GM21447 (cell line): ENCODE results near the gene SLC6A6.

Source experiments
- ATAC-seq: cut with Tn5 transposase; IDR thresholded peaks from one replicate; pipeline ENCODE4 v1.9.1; 2021; ENCODE audit not compliant: unreplicated experiment

Gene SLC6A6

DNA sequence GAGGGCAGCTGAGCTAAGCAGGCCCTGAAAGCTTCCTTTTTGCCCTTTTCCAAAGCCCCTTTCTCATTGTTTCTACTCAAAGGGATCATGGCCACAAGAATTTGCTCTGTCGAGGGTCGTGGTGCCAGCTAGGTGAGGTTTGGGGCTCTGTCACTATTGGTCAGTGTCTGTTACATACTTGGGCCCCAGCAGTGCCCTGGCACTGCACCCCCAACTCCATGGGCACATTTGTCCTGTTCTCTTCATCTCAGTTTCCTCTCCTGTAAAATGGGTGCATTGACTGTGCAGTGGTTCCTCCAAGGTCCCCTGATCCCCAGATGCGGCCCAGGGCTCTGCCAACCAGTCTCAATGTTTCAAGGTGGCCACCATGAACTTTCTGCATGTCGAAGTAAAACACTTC, 62.1 kb downstream of the SLC6A6 start:
- ATAC-seq: no peak

DNA sequence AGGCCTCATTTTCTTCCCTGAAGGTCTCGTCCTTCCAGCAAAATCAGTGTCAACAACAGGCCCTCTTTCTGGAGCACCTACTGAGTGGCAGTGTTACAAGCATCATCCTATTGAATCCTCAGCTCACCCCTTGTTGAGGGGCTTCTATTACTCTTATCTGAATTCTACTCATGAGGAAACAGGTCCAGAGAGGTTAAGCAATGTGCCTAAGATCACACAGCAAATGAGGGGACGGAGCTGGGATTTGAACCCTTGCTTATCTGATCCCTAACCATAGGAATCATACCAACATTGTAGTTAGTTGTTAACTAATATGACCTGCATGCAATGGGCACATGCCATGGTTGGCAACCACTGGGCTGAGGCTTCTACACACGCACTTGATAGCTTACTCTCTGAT, 63.0 kb downstream of the SLC6A6 start:
- ATAC-seq: no peak

DNA sequence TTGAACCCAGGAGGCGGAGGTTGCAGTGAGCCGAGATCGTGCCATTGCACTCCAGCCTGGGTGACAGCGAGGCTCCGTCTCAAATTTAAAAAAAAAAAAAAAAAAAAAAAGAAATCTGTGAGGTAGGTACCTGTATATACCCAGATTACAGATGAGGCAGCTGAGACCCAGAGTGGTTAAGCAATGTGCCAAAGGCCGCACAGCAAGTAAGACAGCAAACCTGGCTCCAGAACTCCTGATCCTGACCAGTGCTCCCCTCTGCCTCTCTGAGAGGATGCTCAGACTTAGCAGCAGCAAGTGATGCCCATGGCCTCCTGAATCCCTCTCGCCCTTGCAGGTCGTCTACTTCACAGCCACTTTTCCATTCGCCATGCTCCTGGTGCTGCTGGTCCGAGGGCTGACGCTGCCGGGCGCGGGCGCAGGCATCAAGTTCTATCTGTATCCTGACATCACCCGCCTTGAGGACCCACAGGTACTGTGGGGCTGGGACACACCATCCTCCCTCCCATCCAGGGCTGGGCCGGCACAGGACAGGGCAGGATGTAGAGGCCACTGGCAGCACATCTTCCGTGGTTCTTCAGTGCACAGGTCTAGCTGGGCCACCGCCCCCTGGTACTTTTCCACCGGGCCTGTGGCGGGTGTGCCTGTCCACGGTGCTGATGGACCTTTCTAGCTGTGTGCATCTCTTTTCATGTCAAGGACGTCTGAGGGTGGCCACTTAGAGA, 63.9 kb downstream of the SLC6A6 start:
- ATAC-seq: no peak

DNA sequence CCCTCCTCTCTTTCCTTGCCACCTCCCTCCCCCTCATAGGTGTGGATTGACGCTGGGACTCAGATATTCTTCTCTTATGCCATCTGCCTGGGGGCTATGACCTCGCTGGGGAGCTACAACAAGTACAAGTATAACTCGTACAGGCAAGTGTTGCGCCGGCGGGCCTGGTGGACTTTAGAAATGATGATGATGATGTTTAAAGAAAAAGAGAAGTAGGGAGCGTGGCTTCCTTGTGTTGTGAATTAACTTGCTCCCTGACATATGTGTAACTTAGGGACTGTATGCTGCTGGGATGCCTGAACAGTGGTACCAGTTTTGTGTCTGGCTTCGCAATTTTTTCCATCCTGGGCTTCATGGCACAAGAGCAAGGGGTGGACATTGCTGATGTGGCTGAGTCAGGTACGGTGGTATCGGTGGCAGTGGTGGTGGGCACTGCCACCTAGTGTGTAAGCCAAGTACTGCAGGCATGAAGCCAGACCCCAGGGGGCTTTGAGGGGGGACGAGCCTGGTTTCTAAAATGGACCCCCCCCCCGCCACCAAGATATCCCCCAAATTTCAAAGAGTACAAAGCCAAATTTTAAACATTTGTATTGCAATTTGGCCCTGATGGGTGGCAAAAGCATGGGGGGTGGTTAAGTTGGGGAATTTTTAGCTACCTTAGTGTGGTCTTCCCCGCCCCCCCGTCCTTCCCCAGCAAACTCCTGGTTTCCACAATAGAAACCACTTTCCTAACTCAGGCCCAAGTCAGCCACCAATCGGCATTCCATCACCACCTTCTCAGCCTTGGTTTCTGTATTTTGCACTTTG, 65.6 kb downstream of the SLC6A6 start:
- ATAC-seq: no peak

DNA sequence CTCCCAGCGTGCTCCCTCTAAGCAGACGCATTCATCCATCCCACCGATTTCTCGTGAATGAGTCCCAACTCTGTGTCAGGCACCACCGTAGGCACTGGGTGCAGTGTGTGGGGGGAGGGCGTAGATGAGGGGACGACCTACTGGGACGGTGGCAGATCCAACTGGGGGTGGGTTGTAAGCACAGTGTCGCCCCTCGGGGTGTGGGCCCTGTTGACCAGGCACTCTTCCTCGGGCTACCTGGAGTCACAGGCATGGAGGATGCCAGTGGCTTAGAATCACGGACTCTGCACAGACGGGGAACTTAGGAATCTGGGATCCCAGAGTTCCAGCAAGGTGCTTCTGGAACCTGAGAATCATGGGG, 66.2 kb downstream of the SLC6A6 start:
- ATAC-seq: no peak

DNA sequence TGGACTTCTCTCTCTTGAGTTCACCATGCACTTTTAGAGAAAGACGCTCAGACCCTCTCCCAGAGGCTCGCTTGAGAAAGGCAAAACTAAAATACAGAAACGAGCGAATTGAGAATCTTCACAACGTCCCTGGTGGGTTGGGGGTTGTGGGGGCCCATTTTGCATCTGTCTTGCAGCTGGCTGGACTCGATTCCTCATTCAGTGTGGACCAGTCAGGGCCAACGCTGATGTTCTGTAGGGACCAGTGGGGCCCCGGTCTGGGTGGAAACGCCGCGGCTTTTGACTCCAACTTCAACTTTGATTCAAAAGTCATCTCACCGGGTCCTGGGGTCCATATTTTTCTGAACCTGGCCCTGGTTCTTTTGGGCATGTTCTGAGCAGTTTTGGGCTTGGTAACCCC, 68.1 kb downstream of the SLC6A6 start:
- ATAC-seq: no peak

DNA sequence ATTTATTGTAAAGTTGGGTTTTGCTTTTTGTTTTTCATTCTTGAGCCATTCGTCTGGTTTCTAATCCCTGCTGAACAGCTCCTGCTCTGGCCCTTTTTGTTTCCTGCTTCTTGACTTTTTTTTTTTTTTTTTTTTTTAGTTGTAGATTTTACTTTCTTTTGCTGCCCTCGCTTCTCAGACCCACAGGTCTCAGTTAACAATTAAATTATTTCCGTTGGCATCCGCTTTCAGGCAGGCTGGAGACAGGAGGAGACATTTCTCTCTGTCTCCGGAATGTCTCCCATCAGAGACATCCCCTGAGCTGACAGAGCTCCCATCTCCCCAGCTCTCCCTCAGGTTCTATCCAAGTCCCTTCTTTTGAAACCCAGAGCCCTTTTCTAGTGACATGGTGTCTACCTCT, 68.6 kb downstream of the SLC6A6 start:
- ATAC-seq: no peak

DNA sequence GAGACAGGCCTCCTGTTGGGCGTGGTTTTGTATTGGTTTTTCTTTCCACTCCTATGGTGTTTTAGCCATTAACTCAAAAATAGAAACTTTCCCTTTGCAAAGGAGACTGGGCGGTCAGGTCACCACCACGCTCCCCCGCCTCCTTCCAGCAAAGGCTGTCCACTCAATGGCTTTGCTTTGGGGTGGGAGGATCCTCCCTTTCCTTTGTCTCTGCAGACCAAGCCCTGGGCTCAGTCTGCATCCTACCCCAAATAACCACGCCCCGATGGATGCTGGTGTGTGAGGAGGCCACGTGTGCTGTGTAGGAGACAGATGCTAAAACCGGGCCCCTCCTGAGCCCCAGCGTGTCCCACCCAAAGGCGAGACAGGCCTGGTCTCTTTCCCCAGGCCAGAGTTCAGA, 69.3 kb downstream of the SLC6A6 start:
- ATAC-seq: no peak

DNA sequence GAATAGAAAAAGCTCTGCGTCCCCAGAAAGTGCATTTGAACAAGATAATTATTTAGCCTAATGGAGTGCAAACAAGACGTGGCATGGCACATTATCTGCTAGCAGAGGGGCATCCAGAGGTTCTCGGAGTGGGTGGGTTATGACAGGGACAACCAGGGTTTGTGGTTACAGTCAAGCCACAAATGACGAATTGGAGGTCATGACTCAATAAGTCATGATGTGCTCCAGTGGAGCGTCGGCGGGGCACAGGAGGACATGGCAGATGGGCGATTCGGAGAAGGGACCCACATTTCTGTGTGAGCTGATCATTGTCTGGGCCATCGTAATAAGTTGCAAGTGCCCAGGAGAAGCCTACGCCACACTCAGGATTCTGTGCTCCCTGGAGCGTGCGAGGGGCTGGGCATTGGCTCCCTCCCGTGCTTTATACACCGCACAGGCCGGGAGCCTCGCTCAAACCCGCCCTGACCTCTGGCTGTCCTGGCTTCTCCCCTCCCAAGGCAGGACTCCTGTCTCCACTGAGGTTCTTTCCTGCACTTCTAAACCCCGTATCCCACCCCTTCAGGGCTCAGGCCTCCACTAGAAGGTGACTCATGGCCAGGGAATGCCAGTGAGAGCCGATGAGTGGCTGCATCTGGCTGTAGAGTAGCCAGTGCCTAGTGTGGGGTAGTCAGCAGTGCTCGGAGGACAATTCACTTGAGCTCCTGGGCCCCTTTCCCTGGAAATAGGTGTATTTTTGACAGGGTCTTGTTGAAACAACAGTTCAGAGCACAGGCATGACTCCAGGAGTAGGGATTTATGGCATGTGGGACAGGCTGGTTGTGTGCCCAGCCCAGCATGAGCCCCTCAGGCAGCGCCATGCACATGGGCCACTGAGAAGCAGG, 70.3 kb downstream of the SLC6A6 start:
- ATAC-seq: no peak

DNA sequence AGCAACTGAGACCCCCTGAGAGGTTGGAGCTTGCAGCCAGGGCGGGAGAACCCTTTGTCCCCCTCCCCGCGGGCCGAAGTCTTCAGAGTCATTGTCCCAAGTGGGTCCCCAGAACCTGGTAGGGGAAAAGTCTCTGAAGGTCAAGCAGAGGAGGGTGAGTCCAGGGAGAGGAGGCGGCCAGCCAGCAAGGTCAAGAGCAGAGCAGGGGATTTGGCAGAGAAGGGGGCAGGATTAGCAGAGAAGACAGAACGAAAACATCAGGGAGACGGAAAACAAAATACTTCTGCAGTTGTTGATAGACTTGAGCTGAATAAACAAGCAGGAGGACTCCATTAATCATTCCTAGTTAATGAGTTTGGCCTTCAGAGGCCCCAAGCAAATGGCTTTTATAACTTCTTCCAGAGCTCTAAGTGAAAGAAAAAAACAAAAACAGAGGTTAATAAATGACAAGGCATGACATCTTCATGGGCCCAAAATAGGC, 71.0 kb downstream of the SLC6A6 start:
- no peak for ATAC-seq

DNA sequence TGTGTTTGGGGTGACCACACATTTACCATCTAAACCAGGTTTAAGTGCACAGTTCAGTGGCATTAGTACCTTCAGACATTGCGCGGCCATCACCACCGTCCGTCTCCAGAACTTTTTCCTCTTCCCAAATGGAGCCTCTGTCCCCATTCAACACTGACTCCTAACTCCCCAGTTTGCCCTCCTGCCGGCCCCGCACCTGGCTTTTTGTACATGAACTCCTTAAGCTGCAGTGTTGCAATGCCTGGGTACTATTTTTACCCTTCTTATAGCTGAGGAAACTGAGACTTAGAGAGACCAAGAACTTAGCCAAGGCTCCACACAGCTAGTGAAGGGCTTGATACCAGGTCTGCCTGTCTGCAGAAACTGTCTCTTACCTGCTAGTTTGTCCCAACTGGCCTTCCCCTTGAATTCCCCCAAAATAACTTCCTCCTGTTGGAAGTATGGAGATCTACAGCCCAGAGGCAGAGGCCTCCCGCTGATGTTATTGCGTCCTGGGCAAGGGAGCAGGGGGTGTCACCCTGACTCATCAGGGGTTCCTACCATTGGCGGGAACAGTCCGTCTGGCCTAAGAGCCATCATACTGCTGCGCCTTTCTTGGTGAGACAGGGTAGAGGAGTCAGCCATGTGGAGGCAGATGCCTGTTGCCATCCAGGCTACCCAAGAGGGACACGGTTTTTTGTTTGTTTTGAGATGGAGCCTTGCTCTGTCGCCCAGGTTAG, 72.1 kb downstream of the SLC6A6 start:
- no peak for ATAC-seq

DNA sequence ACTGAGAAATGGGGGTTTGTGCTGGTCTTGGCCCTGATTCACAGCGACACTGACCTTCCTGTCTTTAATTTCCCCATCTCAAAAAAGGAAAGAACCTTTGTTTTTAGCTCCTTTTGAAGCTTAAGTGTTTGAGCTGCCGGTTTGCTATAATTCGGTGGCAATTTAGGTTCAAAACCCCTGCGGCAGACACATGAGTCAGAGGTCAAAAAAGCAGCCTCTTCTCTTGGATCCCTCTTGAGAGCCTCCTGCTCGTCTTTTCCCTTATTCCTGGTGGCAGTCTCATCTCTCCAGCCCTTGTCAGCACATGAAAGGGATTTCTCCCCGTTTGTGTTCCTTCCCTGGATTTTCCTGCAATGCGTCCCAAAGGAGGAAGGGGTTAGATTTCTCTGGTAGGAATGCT, 73.2 kb downstream of the SLC6A6 start:
- ATAC-seq: no peak

DNA sequence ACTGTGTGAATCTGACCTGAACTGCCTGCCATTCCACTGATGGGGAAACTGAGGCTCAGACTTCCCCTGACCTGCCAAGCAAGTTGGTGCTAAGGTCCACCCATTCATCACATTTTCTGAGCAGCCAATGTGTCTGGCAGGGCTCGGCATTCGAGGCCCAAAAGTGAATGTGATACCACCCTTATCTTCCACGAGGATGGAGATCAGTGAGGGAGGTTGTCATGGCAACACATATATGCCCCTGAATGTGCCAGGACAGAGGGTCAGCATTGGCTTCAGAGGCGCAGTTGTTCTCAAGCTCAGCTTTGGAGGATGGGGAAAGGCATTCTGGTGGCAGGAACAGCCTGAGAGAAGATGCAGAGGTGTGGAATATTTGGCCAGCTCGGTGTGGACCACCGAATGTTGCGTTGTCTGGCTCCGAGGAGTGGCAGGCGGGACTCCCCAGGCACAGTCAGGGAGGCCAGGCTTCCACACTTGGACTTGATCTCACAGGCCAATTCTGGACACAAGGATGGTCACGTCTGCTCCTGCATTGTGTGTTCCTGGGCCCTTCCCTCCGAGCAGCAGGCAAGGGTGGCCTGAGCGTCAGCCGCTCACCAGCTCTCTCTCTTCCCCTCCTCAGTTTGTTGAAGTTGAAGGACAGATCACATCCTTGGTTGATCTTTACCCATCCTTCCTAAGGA, 74.3 kb downstream of the SLC6A6 start:
- no peak for ATAC-seq

DNA sequence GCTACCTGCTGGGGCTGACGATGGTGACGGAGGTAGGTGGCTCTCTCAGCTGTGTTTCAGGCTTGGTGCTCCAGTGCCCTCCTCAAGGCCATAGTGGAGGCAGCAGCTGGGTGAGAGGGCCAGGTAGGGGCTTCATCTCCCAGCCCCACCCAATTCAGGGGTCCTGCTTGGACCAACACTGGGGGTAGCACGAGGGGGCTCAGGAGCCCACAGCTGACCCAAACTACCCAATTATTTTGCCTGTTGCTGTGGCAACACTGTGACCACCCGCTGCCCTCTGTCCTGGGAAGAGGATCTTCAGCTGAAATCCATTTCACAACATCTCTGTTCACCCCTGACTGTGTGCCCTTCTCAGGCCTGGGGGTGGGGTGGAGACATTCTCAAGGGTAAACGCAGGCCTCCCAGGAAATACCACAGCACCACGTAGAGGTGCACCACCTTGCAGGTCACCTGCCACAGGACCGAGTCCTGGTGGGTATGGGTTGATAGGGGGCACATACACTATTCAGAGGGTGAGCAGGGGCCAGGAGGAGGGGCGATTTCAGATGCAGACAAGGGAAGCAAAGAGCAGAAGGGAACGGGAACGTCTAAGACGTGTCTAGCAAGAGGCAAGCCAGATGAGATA, 75.0 kb downstream of the SLC6A6 start:
- no peak for ATAC-seq

DNA sequence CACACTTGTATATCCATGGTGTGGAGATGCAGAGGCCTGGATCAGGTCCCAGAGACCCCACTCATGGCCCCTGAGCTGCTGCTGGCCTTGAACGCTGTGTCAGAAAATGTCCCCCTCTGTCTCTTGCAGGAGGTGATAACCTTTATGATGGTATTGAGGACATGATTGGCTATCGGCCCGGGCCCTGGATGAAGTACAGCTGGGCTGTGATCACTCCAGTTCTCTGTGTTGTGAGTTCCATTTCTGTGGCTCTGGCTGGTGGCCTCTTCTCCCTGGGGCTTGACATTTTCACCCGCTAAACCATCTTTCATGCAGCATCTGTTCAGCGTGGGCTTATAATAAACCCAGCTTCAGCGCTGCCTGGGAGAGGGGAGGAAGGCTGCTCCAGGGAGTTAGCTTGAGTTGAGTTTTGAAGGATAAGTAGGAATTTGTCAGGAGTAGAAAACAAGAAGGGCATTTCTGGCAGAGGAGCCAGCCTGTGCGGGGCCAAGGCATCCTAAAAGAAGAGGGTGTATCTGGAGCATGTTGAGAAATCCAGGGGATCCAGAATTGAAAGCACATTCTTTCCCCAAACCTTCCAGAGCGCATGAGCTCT, 76.6 kb downstream of the SLC6A6 start:
- no peak for ATAC-seq

DNA sequence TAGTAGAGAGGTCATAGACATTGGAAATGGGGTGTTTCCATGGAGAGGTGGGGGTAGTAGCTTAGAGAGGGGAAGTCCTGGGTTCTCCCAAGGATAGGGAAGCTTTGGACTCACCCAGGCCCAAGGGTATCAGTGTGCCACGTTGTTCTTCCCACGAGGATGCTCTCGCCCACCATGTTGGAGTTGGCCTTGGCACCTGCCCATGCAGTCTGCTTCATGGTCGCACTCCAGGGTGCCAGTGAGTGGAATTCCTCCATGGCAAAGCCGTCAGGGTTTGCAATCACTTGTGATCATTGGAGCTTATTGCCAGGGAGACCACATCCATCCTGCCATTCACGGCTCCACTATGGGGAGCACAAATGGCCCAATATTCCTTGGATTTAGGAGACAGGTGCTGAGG, 77.2 kb downstream of the SLC6A6 start:
- no peak for ATAC-seq

DNA sequence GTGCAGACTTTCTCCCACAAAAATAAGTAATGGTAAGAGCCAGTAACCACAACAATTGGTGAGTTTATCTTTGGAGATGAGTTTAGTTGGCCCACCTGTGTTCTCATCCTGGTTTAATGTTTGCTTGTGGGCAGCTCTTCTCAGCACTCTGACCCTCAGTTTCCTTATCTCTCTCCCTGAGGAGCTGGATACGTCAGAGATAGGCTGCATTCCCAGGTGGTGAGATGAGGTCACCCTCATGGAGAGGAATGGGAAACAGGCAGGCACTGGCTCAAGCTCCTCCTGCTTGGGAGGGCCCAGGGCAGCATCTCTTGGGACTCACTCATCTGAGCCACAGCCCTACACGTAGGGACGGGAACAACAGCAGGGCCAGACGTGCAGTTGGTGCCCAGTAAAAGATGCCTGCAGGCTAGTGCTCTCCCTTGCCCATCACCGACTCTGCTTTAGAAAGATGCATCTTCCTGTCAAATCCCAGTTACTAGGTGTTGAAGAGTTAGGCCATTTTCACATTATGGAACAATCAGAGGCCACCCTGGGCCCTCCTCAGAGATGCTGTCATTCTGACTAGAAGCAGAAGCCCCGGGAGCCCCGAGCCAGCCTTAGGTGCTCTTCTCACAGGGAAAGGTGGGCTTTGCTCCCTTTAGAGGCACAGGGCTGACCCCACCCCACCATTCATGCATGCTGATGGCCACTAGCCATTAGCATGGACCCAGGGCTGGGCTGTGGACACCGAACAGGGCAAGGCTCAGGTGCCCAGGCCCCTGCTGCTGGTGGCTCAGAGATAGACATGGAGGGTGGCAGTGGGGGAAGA, 78.0 kb downstream of the SLC6A6 start:
- no peak for ATAC-seq

DNA sequence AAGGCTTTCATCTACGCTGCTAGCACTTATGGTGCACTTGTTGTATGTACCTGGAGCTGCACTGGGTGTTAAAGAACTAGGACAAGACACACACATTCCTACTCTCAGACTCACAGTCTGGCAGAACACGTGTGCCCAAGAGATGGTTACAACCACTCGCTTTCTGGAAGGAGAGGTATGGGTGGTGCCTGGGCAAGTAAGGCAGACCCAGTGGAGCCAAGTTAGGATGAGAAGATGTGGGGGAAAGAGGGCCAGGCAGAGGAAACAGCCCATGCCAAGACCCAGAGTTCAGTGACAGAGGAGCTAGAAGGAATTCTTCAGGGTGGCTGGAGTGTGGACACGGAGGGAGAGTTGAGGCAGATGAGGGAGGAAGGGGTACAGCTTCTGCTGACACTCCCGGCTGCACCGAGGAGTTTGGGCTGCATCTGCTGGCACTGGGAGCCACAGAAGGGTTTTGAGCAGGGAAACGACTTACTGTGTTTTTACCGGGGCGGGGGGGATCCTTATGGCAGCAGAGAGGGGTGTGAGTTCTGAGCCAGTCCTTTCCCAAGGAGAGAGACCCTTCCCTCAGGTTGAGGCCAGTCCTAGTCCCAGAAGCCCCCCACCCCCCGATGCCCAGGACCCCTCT, 78.7 kb downstream of the SLC6A6 start:
- ATAC-seq: no peak
